ENCODE measurements around the gene STXBP4. TPM values are rescaled to one million over a fixed set of nuclear protein-coding genes. Genes with fewer than 3 reads are reported as not detected.

The STXBP4 gene
- total and polyA plus RNA-seq, 2 donors (not counting 3 experiments of a cell fraction or from before 2014, with no cell fraction given) = 1.9 to 12.9 TPM

GRCh38 chr17:55062921-55063320, 94.4 kb downstream of the STXBP4 start:
- POLR2A ChIA-PET = no interaction called here

More at GRCh38 chr17:55062921-55063320, 94.4 kb downstream of the STXBP4 start:
- no peak overlapping the region for H2AFZ ChIP-seq (ENCODE audit: low read depth, low read length)
- no peak overlapping the region for H3K9ac ChIP-seq (replicated peaks; ENCODE audit: extremely low read depth, insufficient read depth, low read length)
- H3K4me3 ChIP-seq (replicated peaks in 1 of 3; ENCODE audit: insufficient read depth in 1 of 3, low read depth in 1 of 3, low read length in 3 of 3) = no peak overlapping the region
- H3K4me1 ChIP-seq (ENCODE audit: control insufficient read depth, extremely low read depth, insufficient read depth, low read length) = no peaks in the 10 kb centered on the region
- no peaks in the 10 kb centered on the region for H3K36me3 ChIP-seq (ENCODE audit: control insufficient read depth in 2 of 2, extremely low read depth in 1 of 2, insufficient read depth in 2 of 2, low read length in 2 of 2)
- H3K79me2 ChIP-seq (ENCODE audit: control insufficient read depth, insufficient read depth, low read length) = no peaks in the 10 kb centered on the region
- FAIRE-seq (no peak), DNase-seq (ENCODE audit: low read depth, low spot score) (no peak)
- intact Hi-C loops (cut with micrococcal nuclease) (no loop called here), dilution Hi-C loops (cut with MboI; ENCODE audit: extremely low pct_ligation_motif_present, low sequenced_read_pairs) (no loop called here)
- no peaks in the 10 kb centered on the region for H4K20me1 ChIP-seq (replicated peaks; ENCODE audit: control insufficient read depth, extremely low read depth, insufficient read depth, low read length)
- no TSS peak for BruUV-seq (replicated peaks)
- no peak overlapping the region for H3K4me2 ChIP-seq (ENCODE audit: insufficient read depth, low read length)
- no peak overlapping the region for H3K27ac ChIP-seq (ENCODE audit: insufficient read depth, low read depth, low read length)
- no peaks in the 10 kb centered on the region for H3K9me3 ChIP-seq (replicated peaks; ENCODE audit: control insufficient read depth, insufficient read depth, low read length)
- no peak for TF ChIP-seq MAX (IDR thresholded peaks at IDR 0.05; ENCODE audit: insufficient read depth, insufficient read length)
- TF ChIP-seq POLR2A (IDR thresholded peaks at IDR 0.05; ENCODE audit: low read depth, low read length) = no peak
- TF ChIP-seq MYC (IDR thresholded peaks at IDR 0.05; ENCODE audit: low read depth, low read length) = no peak
- TF ChIP-seq FOS (IDR thresholded peaks at IDR 0.05; ENCODE audit: borderline replicate concordance, insufficient read depth, low read length) = no peak
- TF ChIP-seq GATA2 (IDR thresholded peaks at IDR 0.05; ENCODE audit: insufficient read depth, insufficient read length, low read depth, low read length) = no peak
- TF ChIP-seq CTCF (IDR thresholded peaks at IDR 0.05; ENCODE audit: extremely low read depth in 1 of 2, insufficient read depth in 1 of 2, low read depth in 1 of 2, low read length in 2 of 2) = no peak
- no peak for TF ChIP-seq JUN (IDR thresholded peaks at IDR 0.05; ENCODE audit: borderline replicate concordance, insufficient read depth, insufficient read length, low read depth)
- TF ChIP-seq POLR2AphosphoS5 (IDR thresholded peaks at IDR 0.05; ENCODE audit: insufficient read depth, low read depth, low read length) = no peak
- no peak for TF ChIP-seq EZH2 (IDR thresholded peaks at IDR 0.05; ENCODE audit: borderline replicate concordance, low read depth, low read length, severe bottlenecking)
- CTCF ChIA-PET = interaction anchor here (1.1 kb wide), 1 partner anchor 175 kb away, joined by 3 read pairs; no protein-coding TSS in a partner anchor
- no peaks in the 10 kb centered on the region for H3K27me3 ChIP-seq (ENCODE audit: control insufficient read depth in 2 of 2, insufficient read depth in 2 of 2, low read length in 2 of 2)
- no peaks in the 10 kb centered on the region for H3K9me1 ChIP-seq (replicated peaks; ENCODE audit: control insufficient read depth, extremely low read depth, insufficient read depth, low read length)
